ENCODE results near the gene WFIKKN2.
"Not testable (repeated sequence)": the region's sequence is repeated elsewhere in the genome, so short reads cannot be mapped to it uniquely, and the experiment has no call there.

The WFIKKN2 gene, protein sequence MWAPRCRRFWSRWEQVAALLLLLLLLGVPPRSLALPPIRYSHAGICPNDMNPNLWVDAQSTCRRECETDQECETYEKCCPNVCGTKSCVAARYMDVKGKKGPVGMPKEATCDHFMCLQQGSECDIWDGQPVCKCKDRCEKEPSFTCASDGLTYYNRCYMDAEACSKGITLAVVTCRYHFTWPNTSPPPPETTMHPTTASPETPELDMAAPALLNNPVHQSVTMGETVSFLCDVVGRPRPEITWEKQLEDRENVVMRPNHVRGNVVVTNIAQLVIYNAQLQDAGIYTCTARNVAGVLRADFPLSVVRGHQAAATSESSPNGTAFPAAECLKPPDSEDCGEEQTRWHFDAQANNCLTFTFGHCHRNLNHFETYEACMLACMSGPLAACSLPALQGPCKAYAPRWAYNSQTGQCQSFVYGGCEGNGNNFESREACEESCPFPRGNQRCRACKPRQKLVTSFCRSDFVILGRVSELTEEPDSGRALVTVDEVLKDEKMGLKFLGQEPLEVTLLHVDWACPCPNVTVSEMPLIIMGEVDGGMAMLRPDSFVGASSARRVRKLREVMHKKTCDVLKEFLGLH

DNA sequence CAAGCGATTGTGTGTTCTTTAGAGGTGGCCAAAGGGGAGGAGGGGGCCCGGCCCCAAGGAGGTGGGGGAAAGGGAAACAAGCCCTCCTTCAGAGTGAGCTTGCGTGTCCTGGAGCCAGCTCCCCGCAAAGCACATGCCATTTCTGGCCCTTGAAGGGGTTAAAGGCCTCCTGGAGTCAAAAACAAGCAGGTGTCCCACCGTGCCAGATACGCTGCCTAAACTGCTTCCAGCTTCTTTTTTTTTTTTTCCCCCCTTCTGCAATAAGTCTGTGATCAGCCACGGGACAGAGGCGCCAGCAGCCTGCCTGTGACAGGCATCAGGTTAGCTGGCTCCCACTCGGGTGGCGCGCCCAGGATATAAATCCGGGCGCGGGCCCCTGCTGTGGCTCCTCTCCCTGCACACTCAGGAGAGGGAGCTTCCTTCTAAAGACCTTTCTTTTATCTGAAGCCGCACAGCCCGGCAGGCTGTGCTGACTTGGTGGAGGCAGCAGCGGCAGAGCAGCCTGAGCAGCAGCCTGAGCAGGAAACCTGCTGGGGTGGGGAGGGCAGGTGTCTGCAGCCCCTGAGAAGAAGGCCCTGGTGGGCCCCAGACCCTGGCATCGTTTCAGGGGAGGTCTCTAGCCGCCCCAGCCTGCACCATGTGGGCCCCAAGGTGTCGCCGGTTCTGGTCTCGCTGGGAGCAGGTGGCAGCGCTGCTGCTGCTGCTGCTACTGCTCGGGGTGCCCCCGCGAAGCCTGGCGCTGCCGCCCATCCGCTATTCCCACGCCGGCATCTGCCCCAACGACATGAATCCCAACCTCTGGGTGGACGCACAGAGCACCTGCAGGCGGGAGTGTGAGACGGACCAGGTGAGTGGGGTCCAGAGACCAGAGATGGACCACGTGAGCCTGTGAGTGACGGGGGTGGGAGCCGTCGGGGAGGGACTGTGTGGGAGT, at the start of gene WFIKKN2:
Gene WFIKKN2 (plus strand): TSS at position 286 of the 934 bp plus-strand sequence. CDS start 352 bp downstream, at position 638.
- no peak for DNase-seq

DNA sequence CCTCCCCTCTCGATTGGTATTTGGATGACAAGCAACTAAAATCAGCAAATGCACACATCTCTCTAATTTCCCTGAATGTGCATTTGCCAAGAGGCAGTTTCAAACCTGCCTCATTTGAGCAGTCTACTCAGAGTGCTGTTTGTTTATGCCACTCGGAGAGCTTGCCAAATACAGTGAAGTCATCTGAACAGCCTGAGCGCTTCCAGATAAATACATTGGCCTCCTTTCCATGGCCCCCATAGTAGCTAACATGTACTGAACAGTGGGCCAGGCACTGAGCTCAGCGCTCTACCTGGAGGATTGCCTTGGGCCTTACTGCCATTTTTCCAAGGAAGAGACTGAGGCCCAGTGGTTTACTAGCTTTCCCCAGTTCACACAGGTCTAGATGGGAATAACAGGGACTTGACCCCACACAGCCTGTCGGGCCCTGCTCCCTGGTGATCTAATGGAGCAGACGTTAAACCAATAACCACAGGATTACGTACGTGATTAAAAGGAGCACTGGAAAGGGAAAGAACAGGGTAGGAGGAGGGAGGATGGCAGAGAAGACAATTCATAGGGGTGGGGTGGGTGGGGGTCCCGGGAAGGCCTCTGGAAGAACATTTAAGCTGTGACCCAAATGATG, 49.3 kb upstream of the WFIKKN2 start:
- no peak for DNase-seq

DNA sequence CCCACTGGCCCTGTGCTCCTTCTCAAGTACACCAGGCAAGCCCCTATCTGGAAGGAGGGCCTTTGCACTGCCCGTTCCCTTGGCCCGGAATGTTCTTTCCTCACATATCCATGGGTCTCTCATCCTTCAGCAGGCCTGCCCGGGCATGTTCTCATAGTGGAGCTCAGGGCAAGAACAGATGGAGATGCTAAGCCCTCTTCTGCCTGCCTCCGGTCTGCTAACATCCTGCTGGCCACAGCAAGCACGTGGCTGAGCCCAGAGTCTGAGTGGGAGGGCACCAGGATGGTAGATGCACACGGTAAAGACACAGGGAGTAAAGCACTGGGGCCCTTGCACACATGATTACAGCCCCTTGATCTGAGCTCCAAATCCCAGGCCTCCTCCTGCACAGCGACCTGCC, 48.3 kb upstream of the WFIKKN2 start:
- no peak for DNase-seq

DNA sequence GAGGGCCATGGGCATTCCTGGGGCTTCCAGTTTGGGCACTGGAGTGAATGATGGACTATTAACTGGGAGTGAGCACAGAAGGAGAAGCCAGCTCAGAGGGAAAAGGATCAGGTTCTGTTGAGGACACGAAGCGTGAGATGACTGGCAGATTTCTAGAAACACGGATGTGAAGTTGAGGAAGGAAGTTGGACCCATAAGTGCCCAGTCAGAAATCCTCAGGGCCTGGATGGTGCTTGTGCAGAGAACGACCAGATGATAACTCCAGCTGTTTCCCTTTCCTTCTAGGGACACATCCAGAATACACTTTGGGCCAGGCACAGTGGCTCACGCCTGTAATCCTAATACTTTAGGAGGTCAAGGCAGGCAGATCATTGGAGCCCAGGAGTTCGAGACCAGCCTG, 44.8 kb upstream of the WFIKKN2 start:
- no peak for DNase-seq

DNA sequence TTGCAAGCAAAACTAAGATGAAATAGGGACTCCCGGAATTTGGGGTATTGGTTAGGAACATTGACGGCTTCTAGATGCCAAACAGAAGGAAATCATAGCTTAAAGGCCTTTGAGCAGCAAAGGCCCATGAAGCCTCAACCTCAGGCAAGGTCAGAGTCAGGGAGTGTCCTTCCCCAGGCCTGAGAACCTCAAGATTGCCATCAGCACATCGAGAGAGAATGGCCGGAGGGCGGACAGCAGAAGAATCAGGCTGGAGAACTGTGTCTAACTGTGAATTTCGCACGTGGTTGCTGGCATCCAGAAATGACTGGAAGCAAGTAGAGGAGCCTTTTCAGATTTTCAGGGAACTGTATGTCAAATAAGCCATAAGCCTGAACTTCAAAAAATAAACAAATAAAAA, 43.3 kb upstream of the WFIKKN2 start:
- DNase-seq = no peak

DNA sequence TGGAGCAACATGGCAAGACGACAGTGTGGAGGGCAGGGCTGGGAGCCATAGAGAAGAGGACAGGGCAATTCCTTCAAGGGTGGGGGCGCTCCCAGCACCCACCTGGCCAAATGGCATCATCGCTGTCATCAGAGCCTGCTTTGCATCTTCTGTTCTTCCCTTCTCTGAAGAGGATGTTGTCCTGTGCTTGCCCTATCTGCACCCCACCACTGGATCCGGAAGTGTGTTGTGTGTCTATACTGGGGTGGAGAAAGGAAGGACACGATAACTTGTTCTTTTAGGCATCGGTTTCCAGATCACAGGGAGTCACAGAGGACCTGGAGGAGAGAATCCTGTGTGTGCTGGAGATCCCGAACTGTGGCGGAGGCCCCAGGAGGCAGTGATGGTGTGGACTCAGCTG, 42.4 kb upstream of the WFIKKN2 start:
- no peak for DNase-seq

DNA sequence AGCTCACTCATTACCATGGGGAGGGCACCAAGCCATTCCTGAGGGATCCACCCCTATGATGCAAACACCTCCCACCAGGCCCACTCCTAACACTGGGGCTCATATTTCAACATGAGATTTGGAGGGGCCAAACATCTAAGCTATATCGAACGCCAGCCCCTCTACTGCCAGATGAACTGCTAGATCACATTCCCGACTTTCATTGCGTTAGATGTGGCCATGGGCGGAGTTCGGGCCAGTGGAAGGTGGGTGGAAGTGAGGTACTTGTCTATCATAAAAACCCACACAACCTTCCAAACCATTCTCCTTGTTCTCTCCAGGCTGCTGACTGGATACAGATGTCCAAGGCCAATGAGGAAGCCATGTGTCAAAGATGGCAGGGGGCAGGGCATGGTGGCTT, 41.0 kb upstream of the WFIKKN2 start:
- no peak for DNase-seq

DNA sequence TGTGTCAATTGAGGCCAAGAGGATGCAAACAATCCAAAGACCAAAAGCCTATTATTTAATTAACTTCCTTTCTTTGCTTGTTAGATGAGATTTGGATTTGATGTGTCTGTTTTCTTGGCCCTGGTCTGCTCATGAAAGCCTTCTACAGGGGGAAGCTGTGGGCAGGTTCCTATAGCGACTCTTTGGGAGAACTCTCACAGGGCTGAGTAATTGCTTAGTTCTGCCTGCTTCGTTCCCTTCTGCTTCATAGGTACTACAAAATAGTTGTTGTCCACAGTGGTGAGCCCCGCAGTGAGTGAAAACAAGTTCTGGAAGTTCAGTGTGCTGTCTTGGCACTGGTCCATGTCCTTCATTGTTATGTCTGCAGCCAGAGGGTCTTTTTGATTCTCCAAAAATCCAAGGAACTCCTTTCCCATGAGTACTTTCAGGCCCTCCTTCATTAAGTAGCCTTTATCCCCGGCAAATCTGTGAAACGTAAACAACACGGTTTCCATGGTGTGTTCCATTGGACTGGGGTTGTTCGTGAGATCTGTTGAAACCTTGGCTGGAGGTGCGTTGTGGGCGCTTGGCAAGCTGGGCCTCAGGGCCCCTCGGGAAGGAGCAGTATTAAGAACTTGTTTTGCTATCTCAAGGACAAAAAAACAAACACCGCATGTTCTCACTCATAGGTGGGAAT, 38.1 kb upstream of the WFIKKN2 start:
- no peak for DNase-seq

DNA sequence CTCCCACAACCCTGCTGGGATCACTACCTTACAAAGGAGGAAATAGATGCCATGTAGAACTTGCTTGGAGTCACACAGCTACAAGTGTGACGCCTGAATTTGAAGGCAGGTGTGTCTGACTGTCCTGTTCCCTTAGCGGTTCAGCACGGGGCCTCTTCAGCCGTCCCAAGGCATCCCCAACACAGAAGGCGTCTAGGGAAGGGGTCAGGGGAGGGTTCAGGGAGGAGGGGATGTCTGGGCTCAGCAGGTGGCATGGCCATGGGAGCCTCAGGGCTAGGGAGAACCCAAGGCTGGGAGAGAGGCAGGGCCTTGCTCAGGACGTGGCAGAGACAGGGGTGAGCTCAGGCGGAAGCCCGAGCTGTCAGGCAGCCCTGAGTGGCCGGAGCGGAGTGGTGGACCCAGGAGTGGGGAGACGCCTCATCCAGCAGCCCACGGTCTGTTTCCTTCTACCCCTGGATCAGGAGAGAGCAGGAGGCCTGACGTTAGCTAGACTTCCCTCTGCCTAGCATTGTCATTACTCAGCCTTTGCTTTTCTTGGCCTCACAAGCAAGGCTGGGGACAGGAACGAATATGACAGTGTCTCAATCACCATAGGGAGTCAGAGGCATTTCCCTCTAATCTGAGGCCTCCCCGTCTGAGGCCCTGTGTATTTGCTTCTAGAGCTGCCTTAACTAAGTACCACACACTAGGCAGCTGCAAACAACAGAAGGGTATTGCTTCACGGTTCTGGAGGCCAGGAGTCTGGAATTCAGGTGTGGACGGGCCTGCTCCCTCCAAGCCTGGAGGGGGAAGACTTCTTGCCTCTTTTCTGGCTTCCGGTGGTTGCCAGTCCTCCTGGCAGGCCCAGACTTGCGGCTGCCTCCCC, 36.7 kb upstream of the WFIKKN2 start:
- no peak for DNase-seq

DNA sequence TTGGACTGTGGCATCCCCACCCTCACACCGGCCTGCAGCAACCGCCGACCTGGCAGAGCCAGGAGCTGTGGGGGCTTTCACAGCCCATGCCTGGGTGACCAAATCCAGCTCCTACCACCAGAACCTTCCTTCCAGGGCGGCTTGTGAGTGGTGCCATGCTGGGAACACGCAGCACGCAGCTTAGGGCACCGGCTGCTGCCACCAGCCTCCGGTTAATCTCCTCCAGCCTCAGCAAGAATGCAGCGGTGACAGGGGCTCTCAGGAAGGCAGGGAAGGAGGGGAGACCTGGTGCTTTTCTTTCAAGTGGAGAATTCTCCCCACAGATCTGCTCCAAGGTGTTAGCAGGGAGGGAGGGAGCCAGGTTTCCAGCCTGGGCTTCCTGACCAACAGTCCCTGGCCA, 35.8 kb upstream of the WFIKKN2 start:
- no peak for DNase-seq

DNA sequence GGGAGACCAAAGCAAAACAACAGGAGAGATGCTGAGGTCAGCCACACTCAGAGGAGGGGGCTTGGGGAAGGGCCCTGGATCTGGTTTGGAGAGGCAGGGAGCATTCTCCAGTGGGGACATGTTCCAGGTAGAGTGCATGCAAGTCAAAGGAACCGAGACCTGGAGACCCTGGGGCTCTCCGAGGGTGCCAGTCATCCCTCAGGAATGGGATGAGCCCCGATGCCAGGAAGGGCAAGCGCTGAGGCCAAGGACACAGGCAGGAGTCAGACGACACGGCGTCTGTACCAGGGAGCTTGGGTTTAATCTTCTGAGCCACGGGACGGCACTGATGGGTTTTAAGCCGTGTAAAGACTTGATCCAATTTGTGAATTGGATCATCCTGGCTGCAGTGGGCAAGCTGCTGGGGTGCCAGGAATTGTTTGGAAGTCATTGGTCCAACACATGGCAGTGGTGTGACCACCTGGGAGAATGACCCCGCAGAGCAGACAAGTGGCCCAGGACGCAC, 35.1 kb upstream of the WFIKKN2 start:
- no peak for DNase-seq

DNA sequence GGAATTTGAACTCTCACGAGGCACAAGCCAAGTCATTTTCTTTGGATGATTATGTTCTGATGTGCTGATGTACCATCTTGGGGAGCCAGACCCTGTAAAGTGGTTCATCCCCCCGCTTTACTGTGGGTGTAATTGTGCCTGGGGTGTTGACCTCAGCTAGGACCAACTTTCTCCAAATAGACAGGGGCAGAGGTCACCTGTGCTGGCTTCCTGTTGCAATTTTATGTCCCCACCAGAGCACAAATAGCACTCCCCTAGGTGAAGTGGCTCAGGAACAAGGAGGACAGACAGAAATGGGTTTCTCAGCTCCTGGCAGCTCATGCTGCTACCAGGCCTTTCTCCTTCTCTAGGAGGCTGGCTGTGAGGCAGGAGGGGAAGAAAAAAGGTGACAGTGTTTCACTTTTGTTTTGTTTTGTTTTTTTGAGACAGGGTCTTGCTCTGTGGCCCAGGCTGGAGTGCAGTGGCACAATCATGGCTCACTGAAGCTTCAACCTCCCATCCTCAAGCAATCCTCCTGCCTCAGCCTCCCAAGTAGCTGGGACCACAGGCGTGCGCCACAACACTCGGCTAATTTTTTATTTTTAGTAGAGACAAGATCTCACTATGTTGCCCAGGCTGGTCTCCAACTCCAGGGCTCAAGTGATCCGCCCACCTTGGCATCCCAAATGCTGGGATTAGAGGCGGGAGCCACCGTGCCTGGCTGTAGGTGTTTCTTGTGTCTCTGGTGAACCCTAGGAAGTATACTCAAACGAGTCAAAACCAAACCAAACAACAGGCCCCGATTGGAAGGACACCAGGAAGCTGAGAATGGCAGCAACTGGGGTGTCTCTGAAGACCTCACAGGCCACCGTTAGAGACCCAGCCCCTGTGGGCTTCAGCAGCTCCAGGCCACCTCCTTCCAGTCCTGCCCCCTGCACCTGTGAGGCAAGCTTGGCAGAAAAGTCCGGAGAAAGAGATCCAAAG, 32.5 kb upstream of the WFIKKN2 start:
- DNase-seq = no peak

DNA sequence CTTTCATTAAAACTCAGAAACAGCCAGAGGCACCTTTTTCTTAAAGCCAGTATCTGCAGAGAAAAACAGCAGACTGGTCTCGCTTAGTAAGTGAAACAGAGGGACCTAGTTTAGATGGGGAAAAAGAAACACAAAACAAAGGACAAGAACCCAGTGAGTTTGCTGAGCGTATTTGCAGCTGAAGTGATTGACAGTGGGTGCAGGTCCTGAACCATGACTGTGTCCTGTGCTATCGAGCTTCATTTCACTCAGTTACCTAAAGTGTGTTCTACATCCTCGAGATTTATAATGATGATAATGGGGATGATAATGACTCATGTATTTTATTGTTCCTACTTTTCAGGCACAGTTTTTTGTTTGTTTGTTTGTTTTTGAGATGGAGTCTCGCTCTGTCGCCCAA, 31.7 kb upstream of the WFIKKN2 start:
- no peak for DNase-seq

DNA sequence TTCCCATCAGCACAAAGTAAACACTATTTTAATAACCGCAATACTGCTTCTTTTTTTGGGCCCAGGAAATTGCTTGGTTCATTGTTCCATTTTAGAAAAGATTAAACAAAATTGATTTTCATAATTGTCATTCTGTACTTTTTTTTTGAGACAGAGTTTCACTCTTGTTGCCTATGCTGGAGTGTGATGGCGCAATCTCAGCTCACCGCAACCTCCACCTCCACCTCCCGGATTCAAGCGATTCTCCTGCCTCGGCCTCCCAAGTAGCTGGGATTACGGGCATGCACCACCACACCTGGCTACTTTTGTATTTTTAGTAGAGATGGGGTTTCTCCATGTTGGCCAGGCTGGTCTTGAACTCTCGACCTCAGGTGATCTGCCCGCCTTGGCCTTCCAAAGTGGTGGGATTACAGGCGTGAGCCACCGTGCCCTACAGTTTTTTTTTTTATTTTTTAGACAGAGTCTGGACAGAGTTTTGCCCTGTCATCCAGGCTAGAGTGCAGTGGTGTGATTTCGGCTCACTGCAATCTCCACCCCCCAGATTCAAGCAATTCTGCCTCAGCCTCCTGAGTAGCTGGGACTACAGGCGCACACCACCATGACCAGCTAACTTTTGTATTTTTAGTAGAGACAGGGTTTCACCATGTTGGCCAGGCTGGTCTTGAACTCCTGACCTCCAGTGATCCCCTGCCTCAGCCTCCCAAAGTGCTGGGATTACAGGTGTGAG, 30.5 kb upstream of the WFIKKN2 start:
- not testable (repeated sequence) for DNase-seq

DNA sequence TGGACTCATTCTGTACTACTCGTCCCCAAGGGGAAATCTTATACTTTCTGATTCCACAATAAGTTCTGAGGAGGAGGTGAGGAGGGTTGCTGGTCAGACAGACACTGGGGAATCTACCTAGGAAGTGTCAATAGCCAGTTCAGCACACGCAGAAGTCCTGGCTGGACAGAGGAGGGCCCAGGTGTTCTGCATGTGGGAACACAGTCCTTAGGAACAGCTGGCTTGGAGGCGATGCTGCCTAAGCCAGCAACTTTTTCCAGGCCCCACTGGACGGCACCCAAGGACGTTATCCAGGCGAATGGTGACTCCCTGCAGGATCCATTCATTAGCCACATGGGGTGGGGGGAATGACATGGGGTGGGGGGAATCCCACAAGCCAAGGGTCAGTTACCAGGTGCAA, 29.9 kb upstream of the WFIKKN2 start:
- no peak for DNase-seq

DNA sequence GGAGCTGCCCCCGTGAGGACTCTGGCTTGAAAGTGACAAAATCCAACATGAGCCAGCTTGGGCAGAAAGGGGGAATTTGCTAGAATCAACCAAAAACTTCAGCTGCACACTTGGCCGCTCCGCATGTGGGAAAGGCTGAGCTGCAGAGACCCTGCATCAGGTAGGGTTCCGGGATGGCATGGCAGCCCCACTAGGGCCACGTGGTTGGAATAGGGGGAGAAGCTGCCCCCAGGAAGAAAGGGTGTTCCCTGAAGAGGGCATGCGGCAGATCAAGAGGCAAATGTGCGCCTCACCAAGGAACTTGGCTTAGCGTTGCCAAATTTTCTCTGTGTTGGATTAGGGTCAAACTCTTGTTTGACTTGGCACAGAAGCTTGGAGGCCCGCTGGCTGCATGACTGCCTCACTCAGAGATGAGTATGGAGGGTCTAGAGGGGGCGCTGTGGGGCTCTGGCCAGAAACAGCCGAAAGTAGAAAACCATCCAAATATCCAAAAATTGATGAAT, 29.2 kb upstream of the WFIKKN2 start:
- DNase-seq = no peak

DNA sequence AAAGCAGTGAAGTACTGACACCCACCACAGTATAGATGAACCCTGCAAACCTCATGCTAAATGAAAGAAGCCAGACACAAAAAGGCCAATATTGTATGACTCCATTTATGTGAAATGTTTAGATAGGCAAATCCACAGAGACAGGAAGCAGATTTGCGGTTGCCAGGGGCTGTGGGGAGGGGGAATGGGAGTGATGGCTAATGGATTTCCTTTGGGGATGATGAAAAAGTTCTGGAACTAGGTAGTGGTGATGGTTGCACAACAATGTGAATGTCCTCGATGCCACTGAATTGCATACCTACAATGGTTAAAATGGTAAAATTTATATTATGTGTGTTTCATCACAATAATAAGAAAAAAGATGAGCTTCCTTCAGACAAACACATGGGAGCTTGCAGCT, 28.4 kb upstream of the WFIKKN2 start:
- no peak for DNase-seq

DNA sequence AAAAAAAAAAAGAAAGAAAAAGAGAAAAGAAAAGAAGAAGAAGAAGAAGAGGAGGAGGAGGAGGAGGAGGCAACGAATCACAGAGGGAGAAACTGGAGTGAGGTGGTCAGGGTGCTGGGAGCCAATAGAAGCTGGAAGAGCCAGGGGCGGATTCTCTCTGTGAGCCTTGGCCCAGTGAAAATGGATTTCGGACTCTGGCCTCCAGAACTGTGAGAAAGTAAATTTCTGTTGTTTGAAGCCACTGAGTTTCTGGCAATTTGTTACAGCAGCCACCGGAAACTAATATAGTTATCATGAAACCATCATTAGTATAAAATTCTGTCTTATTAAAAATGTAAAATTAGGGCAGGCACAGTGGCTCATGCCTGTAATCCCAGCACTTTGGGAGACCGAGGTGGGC, 27.7 kb upstream of the WFIKKN2 start:
- no peak for DNase-seq

DNA sequence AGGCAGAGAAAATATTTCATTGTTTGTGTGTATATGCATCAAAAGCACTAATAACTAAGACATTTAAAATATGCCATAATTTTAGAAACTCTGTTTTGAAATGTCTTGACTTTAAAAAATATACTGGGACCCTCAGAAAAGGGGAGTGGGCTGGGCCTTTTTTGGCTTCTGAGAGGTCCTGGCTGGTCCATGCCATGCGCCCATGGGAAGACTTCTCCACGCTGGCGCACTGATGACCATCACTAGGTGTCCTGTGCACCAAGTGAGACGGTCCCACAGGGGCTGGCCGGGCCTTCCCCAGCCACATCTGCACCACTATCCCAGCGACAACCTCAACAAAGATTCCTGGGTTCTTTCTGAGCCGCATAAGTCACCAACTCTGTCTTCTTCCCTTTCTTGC, 27.0 kb upstream of the WFIKKN2 start:
- no peak for DNase-seq
